Activated T-helper 1 cell treated with anti-CD3 and anti-CD28 coated beads, Interleukin-12 subunit alpha, Interleukin-12 subunit beta, Interleukin-2, Interleukin-4 antibody, amounts not matched to agents 30 ng/mL and 10 ng/mL and 1 ng/mL, durations not matched to agents 14 hours and 24 hours and 36 hours (primary cell): ENCODE results near the gene CCSAP. TPM values are rescaled to one million over a fixed set of nuclear protein-coding genes. Genes with fewer than 3 reads are reported as not detected.
"Not testable (repeated sequence)": the region's sequence is repeated elsewhere in the genome, so short reads cannot be mapped to it uniquely, and the experiment has no call there.

Experiments used
- DNase-seq: peaks from one replicate; pipeline ENCODE4 v3.0.0; 2021; ENCODE audit warnings: low spot score
- H3K27ac Mint-ChIP-seq: one replicate; pipeline ENCODE4 v1.8.0; 2021; ENCODE audit warnings: mild to moderate bottlenecking, mixed read lengths
- H3K27me3 Mint-ChIP-seq: one replicate; pipeline ENCODE4 v1.8.0; 2022; ENCODE audit warnings: mild to moderate bottlenecking, moderate library complexity, mixed read lengths; ENCODE audit not compliant: insufficient read depth
- H3K36me3 Mint-ChIP-seq: one replicate; pipeline ENCODE4 v1.8.0; 2021; ENCODE audit warnings: low read depth, mixed read lengths
- H3K4me1 Mint-ChIP-seq: one replicate; pipeline ENCODE4 v1.8.0; 2021; ENCODE audit warnings: low read depth, mixed read lengths
- H3K4me3 Mint-ChIP-seq: one replicate; pipeline ENCODE4 v1.8.0; 2021; ENCODE audit warnings: mild to moderate bottlenecking, moderate library complexity, mixed read lengths
- H3K9me3 Mint-ChIP-seq: one replicate; pipeline ENCODE4 v1.8.0; 2021; ENCODE audit warnings: mixed read lengths
- intact Hi-C: fragments of 100-400 bp; cut with micrococcal nuclease; formaldehyde crosslinking; loops from one replicate; pipeline ENCODE4 v1.15.1; 2024
- total RNA-seq: library from RNA; stranded (reverse); gene quantifications from 2 replicates; pipeline ENCODE4 v1.2.3, GENCODE V29; 2022

Gene CCSAP
- total RNA-seq, 1 donor from 2014 or later, result 11.9 TPM

- no peak overlapping the region for H3K27ac Mint-ChIP-seq
- no peak for DNase-seq
- peaks cover 39% of the 10 kb centered on the region for H3K4me1 Mint-ChIP-seq
- H3K4me3 Mint-ChIP-seq, result no peak overlapping the region
- H3K27me3 Mint-ChIP-seq, result no peaks in the 10 kb centered on the region
- intact Hi-C loops, result no loop called here
- H3K36me3 Mint-ChIP-seq, result peaks cover 30% of the 10 kb centered on the region
- no peaks in the 10 kb centered on the region for H3K9me3 Mint-ChIP-seq
Observed at GRCh38 chr1:229328598-229329362, 14.1 kb downstream of the CCSAP start.

- Mint-ChIP-seq H3K27ac (peak overlapping the region; percentile 29), H3K4me1 (peaks cover 39% of the 10 kb centered on the region), H3K36me3 (peaks cover 34% of the 10 kb centered on the region)
- DNase-seq, H3K4me3 Mint-ChIP-seq, H3K9me3 Mint-ChIP-seq, H3K27me3 Mint-ChIP-seq, intact Hi-C loops: not testable (repeated sequence)
Observed at GRCh38 chr1:229327765-229328164, 15.1 kb downstream of the CCSAP start.

- Mint-ChIP-seq H3K9me3 (no peaks in the 10 kb centered on the region), H3K36me3 (peaks cover 40% of the 10 kb centered on the region), H3K27ac (peak overlapping the region; percentile 67), H3K27me3 (no peaks in the 10 kb centered on the region), H3K4me3 (peak overlapping the region; percentile 10), H3K4me1 (peaks cover 39% of the 10 kb centered on the region)
- intact Hi-C loops, result no loop called here
- no peak for DNase-seq
Observed at GRCh38 chr1:229326601-229327000, 16.2 kb downstream of the CCSAP start.

GRCh38 chr1:229325853-229326487 is 16.9 kb downstream of the CCSAP start:
- Mint-ChIP-seq H3K9me3 (no peaks in the 10 kb centered on the region), H3K4me1 (peaks cover 39% of the 10 kb centered on the region), H3K36me3 (peaks cover 40% of the 10 kb centered on the region), H3K27me3 (no peaks in the 10 kb centered on the region), H3K27ac (peak overlapping the region; percentile 67), H3K4me3 (peak overlapping the region; percentile 10)
- intact Hi-C loops, result loop anchor here (2.0 kb wide), 1 partner anchor 13 kb away; no protein-coding TSS in a partner anchor
- no peak for DNase-seq

- no peaks in the 10 kb centered on the region for H3K27me3 Mint-ChIP-seq
- H3K36me3 Mint-ChIP-seq, result peaks cover 40% of the 10 kb centered on the region
- peak overlapping the region; percentile 15 for H3K4me3 Mint-ChIP-seq
- no peak for DNase-seq
- H3K9me3 Mint-ChIP-seq, result no peaks in the 10 kb centered on the region
- H3K27ac Mint-ChIP-seq, result peak overlapping the region; percentile 67
- H3K4me1 Mint-ChIP-seq, result peaks cover 39% of the 10 kb centered on the region
- intact Hi-C loops, result loop anchor here (2.0 kb wide), 1 partner anchor 13 kb away; no protein-coding TSS in a partner anchor
Observed at GRCh38 chr1:229325401-229325800, 17.4 kb downstream of the CCSAP start.

GRCh38 chr1:229323885-229324553 is 18.8 kb downstream of the CCSAP start:
- Mint-ChIP-seq H3K27me3 (no peaks in the 10 kb centered on the region), H3K9me3 (no peaks in the 10 kb centered on the region), H3K27ac (no peak overlapping the region), H3K4me1 (peaks cover 36% of the 10 kb centered on the region), H3K4me3 (no peak overlapping the region), H3K36me3 (peaks cover 49% of the 10 kb centered on the region)
- intact Hi-C loops, result loop anchor here (2.0 kb wide), 1 partner anchor 15 kb away; no protein-coding TSS in a partner anchor
- DNase-seq, result no peak

- peaks cover 52% of the 10 kb centered on the region for H3K36me3 Mint-ChIP-seq
- H3K4me3 Mint-ChIP-seq, result no peak overlapping the region
- no peaks in the 10 kb centered on the region for H3K9me3 Mint-ChIP-seq
- intact Hi-C loops, result no loop called here
- DNase-seq, result no peak
- no peaks in the 10 kb centered on the region for H3K27me3 Mint-ChIP-seq
- no peak overlapping the region for H3K27ac Mint-ChIP-seq
- peaks cover 31% of the 10 kb centered on the region for H3K4me1 Mint-ChIP-seq
Observed at GRCh38 chr1:229323201-229323600, 19.6 kb downstream of the CCSAP start.

- intact Hi-C loops, result no loop called here
- no peak for DNase-seq
- Mint-ChIP-seq H3K36me3 (peaks cover 30% of the 10 kb centered on the region), H3K27ac (no peak overlapping the region), H3K9me3 (no peaks in the 10 kb centered on the region), H3K4me1 (peaks cover 4% of the 10 kb centered on the region), H3K4me3 (no peak overlapping the region), H3K27me3 (no peaks in the 10 kb centered on the region)
Observed at GRCh38 chr1:229319487-229319886, 23.4 kb downstream of the CCSAP start.

- no peaks in the 10 kb centered on the region for H3K4me1 Mint-ChIP-seq
- intact Hi-C loops, result no loop called here
- no peak overlapping the region for H3K27ac Mint-ChIP-seq
- H3K36me3 Mint-ChIP-seq, result peaks cover 18% of the 10 kb centered on the region
- H3K27me3 Mint-ChIP-seq, result no peaks in the 10 kb centered on the region
- no peaks in the 10 kb centered on the region for H3K9me3 Mint-ChIP-seq
- no peak overlapping the region for H3K4me3 Mint-ChIP-seq
- no peak for DNase-seq
Observed at GRCh38 chr1:229318056-229318455, 24.8 kb downstream of the CCSAP start.

- H3K27ac Mint-ChIP-seq, result no peak overlapping the region
- H3K36me3 Mint-ChIP-seq, result peaks cover 12% of the 10 kb centered on the region
- intact Hi-C loops, result no loop called here
- H3K4me1 Mint-ChIP-seq, result no peaks in the 10 kb centered on the region
- H3K9me3 Mint-ChIP-seq, result no peaks in the 10 kb centered on the region
- H3K4me3 Mint-ChIP-seq, result no peak overlapping the region
- H3K27me3 Mint-ChIP-seq, result no peaks in the 10 kb centered on the region
- no peak for DNase-seq
Observed at GRCh38 chr1:229316166-229316565, 26.7 kb downstream of the CCSAP start.

GRCh38 chr1:229310833-229311232 is 32.0 kb downstream of the CCSAP start:
- no peaks in the 10 kb centered on the region for H3K27me3 Mint-ChIP-seq
- peaks cover 14% of the 10 kb centered on the region for H3K36me3 Mint-ChIP-seq
- H3K4me1 Mint-ChIP-seq, result no peaks in the 10 kb centered on the region
- intact Hi-C loops, result no loop called here
- DNase-seq, result no peak
- no peaks in the 10 kb centered on the region for H3K9me3 Mint-ChIP-seq
- H3K4me3 Mint-ChIP-seq, result no peak overlapping the region
- no peak overlapping the region for H3K27ac Mint-ChIP-seq

GRCh38 chr1:229309684-229310083 is 33.2 kb downstream of the CCSAP start:
- Mint-ChIP-seq H3K27ac (no peak overlapping the region), H3K27me3 (no peaks in the 10 kb centered on the region), H3K36me3 (peaks cover 14% of the 10 kb centered on the region), H3K4me3 (no peak overlapping the region), H3K4me1 (no peaks in the 10 kb centered on the region), H3K9me3 (no peaks in the 10 kb centered on the region)
- no peak for DNase-seq
- intact Hi-C loops, result no loop called here

GRCh38 chr1:229309074-229309473 is 33.8 kb downstream of the CCSAP start:
- intact Hi-C loops, result no loop called here
- no peak overlapping the region for H3K4me3 Mint-ChIP-seq

More at GRCh38 chr1:229309074-229309473, 33.8 kb downstream of the CCSAP start:
- Mint-ChIP-seq H3K4me1 (peaks cover under 1% of the 10 kb centered on the region), H3K9me3 (no peaks in the 10 kb centered on the region), H3K27me3 (no peaks in the 10 kb centered on the region), H3K27ac (no peak overlapping the region), H3K36me3 (peaks cover 16% of the 10 kb centered on the region)
- no peak for DNase-seq
